Ovary (tissue), 3 donors: Measurements from ENCODE around the gene RPRD2.

Experiments used
- CTCF ChIP-seq, 3 donors: fragments of 450-650 bp in 2 of 3; fragments of 200-600 bp in 1 of 3; IDR thresholded peaks; one replicate each; pipeline versions ENCODE4 v1.5.1 to v1.8.0; 2016 to 2022; ENCODE audit warnings: antibody characterized with exemption in 3 of 3, mild to moderate bottlenecking in 1 of 3
- POLR2A ChIP-seq: fragments of 450-650 bp; IDR thresholded peaks from one replicate; pipeline ENCODE4 v1.6.1; 2017; ENCODE audit warnings: antibody characterized with exemption, mild to moderate bottlenecking, moderate library complexity
- donor health status: DM: no; HTN: no; CAD: no.

- TF ChIP-seq CTCF (IDR thresholded peaks at IDR 0.05) (no peak), POLR2A (no peak)
These were observed 157.4 kb downstream of the RPRD2 start for GRCh38 chr1:150521196-150521968.
